Body of pancreas (tissue), 4 donors: ENCODE data around the gene SMAD4. TPM values are rescaled to one million over a fixed set of nuclear protein-coding genes. Genes with fewer than 3 reads are reported as not detected.
"Not testable (repeated sequence)": the region's sequence is repeated elsewhere in the genome, so short reads cannot be mapped to it uniquely, and the experiment has no call there.

Source experiments
- ATAC-seq: fragments of 150-250 bp; one replicate; pipeline ENCODE4 v1.9.1; 2016
- DNase-seq, 4 donors: peaks; one replicate each; pipeline ENCODE4 v3.0.0-alpha.2; 2019
- H3K27ac ChIP-seq, 4 donors: fragments of 200-600 bp; sonication (generic); 1 replicate in 3 of 4; 2 replicates in 1 of 4; pipeline versions ENCODE4 v1.5.1 to v1.6.1; 2016 to 2019; ENCODE audit warnings: mild to moderate bottlenecking in 1 of 4, mixed read lengths in 1 of 4, moderate library complexity in 1 of 4
- H3K27me3 ChIP-seq, 2 donors: fragments of 200-600 bp; sonication (generic); one replicate each; pipeline ENCODE4 v1.6.0; 2016; ENCODE audit warnings: mild to moderate bottlenecking in 1 of 2
- H3K36me3 ChIP-seq, 2 donors: fragments of 200-600 bp; sonication (generic); replicated peaks in 1 of 2; 2 replicates each; pipeline ENCODE4 v1.5.1; 2016; ENCODE audit warnings: low read depth in 2 of 2; ENCODE audit not compliant: insufficient read depth in 1 of 2
- H3K4me1 ChIP-seq: fragments of 200-600 bp; sonication (generic); one replicate; pipeline ENCODE4 v1.6.0; 2016
- H3K4me3 ChIP-seq, 2 donors: fragments of 200-600 bp; sonication (generic); 1 replicate in 1 of 2; 2 replicates in 1 of 2; pipeline ENCODE4 v1.5.1; 2016 to 2019
- H3K9me3 ChIP-seq, 3 donors: fragments of 200-600 bp; sonication (generic); 1 replicate in 2 of 3; 2 replicates in 1 of 3; pipeline ENCODE4 v1.5.1; 2016
- POLR2A ChIP-seq, 3 donors: fragments of 450-650 bp; IDR thresholded peaks; one replicate each; pipeline ENCODE4 v1.6.1; 2016; ENCODE audit warnings: antibody characterized with exemption in 3 of 3, mild to moderate bottlenecking in 2 of 3
- WGBS, 2 donors: methylation state at CpG; one replicate each; pipeline ENCODE4 v1.1.5; 2017; 5-methylcytosine and 5-hydroxymethylcytosine counted together
- intact Hi-C: fragments of 100-400 bp; cut with DNase I; formaldehyde crosslinking; loops from one replicate; pipeline ENCODE4 v1.15.1; 2023
- total RNA-seq, 2 donors: library from RNA; depleted of rRNA; stranded (reverse); fragments of >200 nt; gene quantifications; one replicate each; pipeline ENCODE4 v1.1.0, GENCODE V29; 2016
- TF ChIP-seq, protein P1 (sequence below), 7 experiments: fragments of 450-650 bp in 4 of 7; fragments of 200-600 bp in 3 of 7; sonication (generic) in 3 of 7; IDR thresholded peaks; one replicate each; pipeline ENCODE4 v1.5.1; 2016 to 2019; ENCODE audit warnings: antibody characterized with exemption in 7 of 7

SMAD4 gene
- total RNA-seq, 2 donors from 2014 or later: 78.6 to 173 TPM

DNA sequence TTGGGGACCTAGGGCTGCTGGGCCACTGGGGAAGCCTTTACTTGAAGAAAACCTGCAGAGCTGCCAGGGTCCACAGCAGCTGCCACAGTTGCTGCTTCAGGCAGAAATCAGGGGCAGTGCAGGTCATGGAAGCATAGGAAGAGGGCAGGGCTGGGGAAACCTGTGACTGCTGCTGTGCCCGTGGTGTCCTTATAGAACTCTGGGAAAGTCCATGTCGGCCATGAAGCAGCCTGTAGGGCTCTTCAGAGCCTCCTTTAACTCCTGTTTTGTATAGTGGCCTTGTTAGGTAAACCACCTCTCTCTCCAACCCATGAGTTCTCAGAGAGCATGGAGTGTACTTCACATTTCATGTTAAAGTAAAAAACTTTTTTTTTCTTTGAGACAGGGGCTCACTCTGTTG is 62.1 kb downstream of the SMAD4 start:
- no peaks in the 10 kb centered on the region for H3K9me3 ChIP-seq
- H3K27me3 ChIP-seq: no peaks in the 10 kb centered on the region
- ATAC-seq (no peak), DNase-seq (no peak)
- intact Hi-C loops: no loop called here
- H3K4me3 ChIP-seq: no peak overlapping the region
- no peaks in the 10 kb centered on the region for H3K36me3 ChIP-seq
- no peak overlapping the region for H3K27ac ChIP-seq
- 44 to 57% methylated on average over 2 of the region's 2 CpGs for WGBS, 2 donors
- H3K4me1 ChIP-seq: no peaks in the 10 kb centered on the region
- TF ChIP-seq POLR2A (IDR thresholded peaks at IDR 0.05): no peak
- TF ChIP-seq, protein P1, sequence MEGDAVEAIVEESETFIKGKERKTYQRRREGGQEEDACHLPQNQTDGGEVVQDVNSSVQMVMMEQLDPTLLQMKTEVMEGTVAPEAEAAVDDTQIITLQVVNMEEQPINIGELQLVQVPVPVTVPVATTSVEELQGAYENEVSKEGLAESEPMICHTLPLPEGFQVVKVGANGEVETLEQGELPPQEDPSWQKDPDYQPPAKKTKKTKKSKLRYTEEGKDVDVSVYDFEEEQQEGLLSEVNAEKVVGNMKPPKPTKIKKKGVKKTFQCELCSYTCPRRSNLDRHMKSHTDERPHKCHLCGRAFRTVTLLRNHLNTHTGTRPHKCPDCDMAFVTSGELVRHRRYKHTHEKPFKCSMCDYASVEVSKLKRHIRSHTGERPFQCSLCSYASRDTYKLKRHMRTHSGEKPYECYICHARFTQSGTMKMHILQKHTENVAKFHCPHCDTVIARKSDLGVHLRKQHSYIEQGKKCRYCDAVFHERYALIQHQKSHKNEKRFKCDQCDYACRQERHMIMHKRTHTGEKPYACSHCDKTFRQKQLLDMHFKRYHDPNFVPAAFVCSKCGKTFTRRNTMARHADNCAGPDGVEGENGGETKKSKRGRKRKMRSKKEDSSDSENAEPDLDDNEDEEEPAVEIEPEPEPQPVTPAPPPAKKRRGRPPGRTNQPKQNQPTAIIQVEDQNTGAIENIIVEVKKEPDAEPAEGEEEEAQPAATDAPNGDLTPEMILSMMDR (IDR thresholded peaks at IDR 0.05): no peak

DNA sequence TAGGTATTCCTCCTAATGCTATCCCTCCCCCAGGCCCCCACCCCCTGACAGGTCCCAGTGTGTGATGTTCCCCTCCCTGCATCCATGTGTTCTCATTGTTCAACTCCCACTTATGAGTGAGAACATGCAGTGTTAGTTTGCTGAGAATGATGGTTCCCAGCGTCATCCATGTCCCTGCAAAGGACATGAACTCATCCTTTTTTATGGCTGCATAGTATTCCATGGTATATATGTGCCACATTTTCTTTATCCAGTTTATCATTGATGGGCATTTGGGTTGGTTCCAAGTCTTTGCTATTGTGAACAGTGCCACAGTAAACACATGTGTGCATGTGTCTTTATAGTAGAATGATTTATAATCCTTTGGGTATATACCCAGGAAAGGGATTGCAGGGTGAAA is 63.0 kb downstream of the SMAD4 start:
- 91 to 100% methylated on average over 1 of the region's 1 CpG for WGBS, 2 donors

DNA sequence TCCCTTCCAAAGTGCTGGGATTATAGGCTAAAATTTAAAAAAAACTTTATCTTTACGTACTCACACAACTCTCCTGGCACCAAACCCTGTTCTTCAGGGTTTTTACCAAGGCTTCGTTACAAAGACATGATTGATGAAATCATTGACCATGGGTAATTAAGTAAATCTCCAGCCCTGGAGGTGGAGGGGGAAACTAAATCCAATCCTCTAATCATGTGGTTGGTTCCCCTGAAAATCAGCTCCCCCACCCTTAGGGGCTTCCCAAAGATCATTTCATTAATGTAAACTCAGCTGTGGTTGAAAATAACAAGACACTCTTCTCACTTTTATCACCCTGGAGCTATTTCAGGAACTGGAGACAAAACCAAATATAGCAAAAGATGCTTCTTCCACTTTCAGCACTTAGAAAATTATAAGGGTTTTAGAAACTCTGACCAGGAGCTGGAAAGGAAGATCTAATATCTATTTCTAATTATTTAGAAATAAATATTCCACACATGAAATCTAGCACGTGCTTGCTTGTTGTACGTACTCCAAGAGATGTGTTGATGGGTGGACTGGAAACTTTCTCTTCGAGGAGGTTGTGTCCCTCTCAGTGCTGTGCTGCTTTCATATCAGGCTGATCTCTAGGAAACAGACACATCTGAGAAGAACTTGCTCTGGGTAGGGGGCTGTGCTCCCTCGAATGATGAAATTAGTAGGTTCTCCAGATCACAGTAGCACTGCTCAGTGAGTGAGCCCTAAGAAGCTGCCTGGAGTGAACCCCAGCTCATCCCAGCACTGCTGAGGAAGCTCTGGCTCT is 67.2 kb downstream of the SMAD4 start:
- Histone ChIP-seq H3K4me1 (no peaks in the 10 kb centered on the region), H3K4me3 (no peak overlapping the region), H3K36me3 (no peaks in the 10 kb centered on the region), H3K27ac (no peak overlapping the region), H3K9me3 (no peaks in the 10 kb centered on the region), H3K27me3 (no peaks in the 10 kb centered on the region)
- WGBS, 2 donors: 70 to 73% methylated on average over 6 of the region's 6 CpGs
- DNase-seq: no peak
- ATAC-seq: no peak
- no peak for TF ChIP-seq POLR2A (IDR thresholded peaks at IDR 0.05)
- TF ChIP-seq, protein P1 (IDR thresholded peaks at IDR 0.05): no peak
- intact Hi-C loops: no loop called here

More for the DNA sequence above, 63.0 kb downstream of the SMAD4 start:
- DNase-seq, H3K36me3 ChIP-seq, H3K4me1 ChIP-seq, H3K27ac ChIP-seq, ATAC-seq, intact Hi-C loops, H3K9me3 ChIP-seq, H3K27me3 ChIP-seq, H3K4me3 ChIP-seq: not testable (repeated sequence)

DNA sequence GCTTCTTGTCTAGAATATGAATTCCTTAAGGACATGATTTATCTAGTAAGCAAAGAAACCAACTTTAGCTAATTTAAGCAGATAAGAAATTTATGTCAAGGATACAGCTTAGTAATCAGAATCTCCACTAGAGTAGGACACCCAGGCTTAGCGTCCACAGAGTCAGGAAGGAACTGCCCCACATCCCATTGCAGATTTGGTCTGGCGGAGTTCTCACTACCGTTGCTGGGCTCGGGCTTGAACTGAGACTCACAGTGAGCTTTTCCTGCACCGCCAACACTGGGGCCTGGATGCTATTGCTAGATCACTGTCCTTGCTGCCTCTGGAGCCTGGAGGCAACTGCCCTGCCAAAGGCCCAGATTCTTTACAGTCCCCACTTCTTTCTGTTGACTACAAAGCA is 68.1 kb downstream of the SMAD4 start:
- Histone ChIP-seq H3K27me3 (no peaks in the 10 kb centered on the region), H3K4me3 (no peak overlapping the region), H3K4me1 (no peaks in the 10 kb centered on the region), H3K36me3 (no peaks in the 10 kb centered on the region), H3K9me3 (no peaks in the 10 kb centered on the region), H3K27ac (no peak overlapping the region)
- WGBS, 2 donors: 80 to 82% methylated on average over 1 to 5 of the region's 5 CpGs
- ATAC-seq (no peak), DNase-seq (no peak)
- no peak for TF ChIP-seq POLR2A (IDR thresholded peaks at IDR 0.05)
- TF ChIP-seq, protein P1 (IDR thresholded peaks at IDR 0.05): no peak
- intact Hi-C loops: no loop called here

DNA sequence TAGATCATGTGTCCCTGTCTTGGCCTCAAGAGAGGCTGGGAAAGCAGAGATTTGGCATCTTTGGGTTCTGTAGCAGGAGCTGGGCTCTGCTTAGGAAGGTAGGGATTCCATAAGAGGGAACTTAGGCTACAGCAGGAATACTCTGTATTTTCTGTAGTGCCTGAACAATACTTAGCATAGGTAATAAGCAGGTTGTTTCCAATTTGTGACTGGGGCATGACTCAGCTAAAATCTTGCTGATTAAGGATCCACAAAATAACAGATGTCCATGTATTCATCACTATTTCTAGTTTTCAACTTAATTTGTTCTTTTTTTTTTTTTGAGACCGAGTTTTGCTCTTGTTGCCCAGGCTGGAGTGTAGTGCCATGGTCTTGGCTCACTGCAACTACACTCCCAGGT is 68.5 kb downstream of the SMAD4 start:
- H3K27ac ChIP-seq: no peak overlapping the region
- 83 to 90% methylated on average over 1 of the region's 1 CpG for WGBS, 2 donors
- DNase-seq (no peak), ATAC-seq (no peak)
- H3K4me1 ChIP-seq: no peaks in the 10 kb centered on the region
- intact Hi-C loops: no loop called here
- H3K9me3 ChIP-seq: no peaks in the 10 kb centered on the region
- H3K4me3 ChIP-seq: no peak overlapping the region
- no peaks in the 10 kb centered on the region for H3K36me3 ChIP-seq
- TF ChIP-seq, protein P1 (IDR thresholded peaks at IDR 0.05): no peak
- no peak for TF ChIP-seq POLR2A (IDR thresholded peaks at IDR 0.05)
- H3K27me3 ChIP-seq: no peaks in the 10 kb centered on the region
